Measurements from ENCODE around the gene LYRM4.

- TF ChIP-seq CTCF (IDR thresholded peaks at IDR 0.05 in 4 of 5, conservative IDR thresholded peaks at IDR 0.05 in 1 of 5): no peak
- TF ChIP-seq POLR2A (IDR thresholded peaks at IDR 0.05): no peak
These were observed 25.9 kb downstream of the LYRM4 start for GRCh38 chr6:5234874-5235273.

Data from gastrocnemius medialis (tissue), 4 donors.